B cell (primary cell): Measurements from ENCODE around the gene LPCAT1. TPM values are rescaled to one million over a fixed set of nuclear protein-coding genes. Genes with fewer than 3 reads are reported as not detected.

Experiments used
- ATAC-seq: fragments of 200-7000 bp; cut with Tn5 transposase; one replicate; pipeline ENCODE4 v1.10.0; 2021; ENCODE audit warnings: low read depth, mild to moderate bottlenecking, moderate number of reproducible peaks, moderate library complexity
- CTCF ChIA-PET: fragments of 350-600 bp; sonication (Branson Sonifier 250); formaldehyde crosslinking; loops from one replicate; lab custom pipeline; 2021; ENCODE audit warnings: antibody characterized with exemption, inconsistent platforms; lab: Charles Lee
- POLR2A ChIA-PET: fragments of 350-600 bp; sonication (Branson Sonifier 250); formaldehyde crosslinking; loops from one replicate; lab custom pipeline; 2021; ENCODE audit warnings: antibody characterized with exemption; lab: Charles Lee
- DNase-seq: peaks from one replicate; pipeline ENCODE4 v3.0.0; 2013
- H2AFZ ChIP-seq: 2 replicates; pipeline ENCODE4 v1.6.1; 2012; ENCODE audit warnings: mild to moderate bottlenecking, low read depth, low read length; ENCODE audit not compliant: insufficient read depth, poor library complexity, severe bottlenecking
- H3K27ac ChIP-seq, 2 donors: 1 replicate in 1 of 2; 2 replicates in 1 of 2; pipeline ENCODE4 v1.5.1; 2012 to 2013; ENCODE audit warnings: low read length in 2 of 2, mild to moderate bottlenecking in 2 of 2, moderate library complexity in 1 of 2
- H3K27me3 ChIP-seq, 4 experiments: fragments of 200-600 bp in 1 of 4; sonication (generic) in 1 of 4; replicated peaks in 1 of 4; 1 replicate in 2 of 4; 2 replicates in 2 of 4; pipeline versions ENCODE4 v1.6.1 to v1.7.0; 2013 to 2016; ENCODE audit warnings: low read length in 3 of 4, mild to moderate bottlenecking in 2 of 4, mixed read lengths in 1 of 4, moderate library complexity in 1 of 4; ENCODE audit not compliant: insufficient read depth in 4 of 4, control insufficient read depth in 3 of 4; ENCODE audit errors: control extremely low read depth in 1 of 4
- H3K36me3 ChIP-seq, 2 experiments: replicated peaks in 1 of 2; 1 replicate in 1 of 2; 2 replicates in 1 of 2; pipeline versions ENCODE4 v1.6.1 to v1.7.1; 2013; ENCODE audit warnings: low read length in 1 of 2; ENCODE audit not compliant: insufficient read depth in 2 of 2, control insufficient read depth in 1 of 2; ENCODE audit errors: control extremely low read depth in 1 of 2, extremely low read depth in 1 of 2
- H3K4me1 ChIP-seq, 2 donors: fragments of 200-600 bp in 1 of 2; sonication (generic) in 1 of 2; 1 replicate in 1 of 2; 2 replicates in 1 of 2; pipeline versions ENCODE4 v1.5.1 to v1.6.1; 2013 to 2017; ENCODE audit warnings: low read length in 2 of 2; ENCODE audit not compliant: control insufficient read depth in 2 of 2, insufficient read depth in 2 of 2
- H3K4me2 ChIP-seq: replicated peaks from 2 replicates; pipeline ENCODE3; 2012; ENCODE audit warnings: mild to moderate bottlenecking, low read depth, low read length; ENCODE audit not compliant: poor library complexity, severe bottlenecking
- H3K4me3 ChIP-seq, 5 experiments: fragments of 200-600 bp in 1 of 5; sonication (generic) in 1 of 5; 1 replicate in 3 of 5; 2 replicates in 2 of 5; pipeline versions ENCODE4 v1.5.1 to v1.7.0; 2011 to 2016; ENCODE audit warnings: low read length in 4 of 5, mild to moderate bottlenecking in 4 of 5, low read depth in 2 of 5, control low read depth in 1 of 5, moderate library complexity in 1 of 5; ENCODE audit not compliant: insufficient read depth in 1 of 5; ENCODE audit errors: control extremely low read depth in 1 of 5, extremely low read depth in 1 of 5
- H3K79me2 ChIP-seq: fragments of 200-600 bp; sonication (generic); one replicate; pipeline ENCODE4 v1.6.0; 2016; ENCODE audit warnings: low read length; ENCODE audit not compliant: control insufficient read depth, insufficient read depth
- H3K9ac ChIP-seq: fragments of 200-600 bp; sonication (generic); 2 replicates; pipeline ENCODE4 v1.6.1; 2017; ENCODE audit warnings: mild to moderate bottlenecking, low read length, moderate library complexity
- H3K9me3 ChIP-seq, 3 donors: one replicate each; pipeline versions ENCODE4 v1.6.1 to v1.7.1; 2013; ENCODE audit warnings: low read length in 2 of 3; ENCODE audit not compliant: control insufficient read depth in 2 of 3, insufficient read depth in 1 of 3; ENCODE audit errors: control extremely low read depth in 1 of 3
- H4K20me1 ChIP-seq: 2 replicates; pipeline ENCODE4 v1.6.0; 2012; ENCODE audit warnings: mild to moderate bottlenecking, low read length; ENCODE audit not compliant: insufficient read depth, control insufficient read depth, poor library complexity, severe bottlenecking
- H3K27ac Mint-ChIP-seq: one replicate; pipeline ENCODE4 v1.8.0; 2021; ENCODE audit warnings: mixed read lengths
- H3K27me3 Mint-ChIP-seq: one replicate; pipeline ENCODE4 v1.8.0; 2021; ENCODE audit warnings: mixed read lengths
- H3K4me1 Mint-ChIP-seq: one replicate; pipeline ENCODE4 v1.8.0; 2021; ENCODE audit warnings: mixed read lengths
- H3K4me3 Mint-ChIP-seq: one replicate; pipeline ENCODE4 v1.8.0; 2021; ENCODE audit warnings: mixed read lengths
- H3K9me3 Mint-ChIP-seq: one replicate; pipeline ENCODE4 v1.8.0; 2022; ENCODE audit warnings: mixed read lengths; ENCODE audit not compliant: insufficient read depth
- CTCF ChIP-seq: fragments of 200-600 bp; IDR thresholded peaks from one replicate; pipeline ENCODE4 v1.8.0; 2022; ENCODE audit warnings: antibody characterized with exemption, mild to moderate bottlenecking
- EZH2 ChIP-seq: IDR thresholded peaks from 2 replicates; pipeline ENCODE4 v1.6.1; 2012; ENCODE audit warnings: borderline replicate concordance, low read depth, mild to moderate bottlenecking, moderate library complexity, low read length; ENCODE audit not compliant: insufficient read depth, poor library complexity, severe bottlenecking
- WGBS: methylation state at CpG from one replicate; pipeline ENCODE4 v1.1.5; 2013; ENCODE audit warnings: missing lambda C conversion rate; ENCODE audit not compliant: insufficient coverage; 5-methylcytosine and 5-hydroxymethylcytosine counted together
- intact Hi-C: fragments of 100-400 bp; cut with micrococcal nuclease; formaldehyde crosslinking; loops from one replicate; pipeline ENCODE4 v1.10.0; 2022
- polyA plus RNA-seq: library from polyadenylated mRNA; depleted of rRNA; stranded (reverse); fragments of >200 nt; gene quantifications from 2 replicates; pipeline ENCODE4 v1.2.3, GENCODE V29; 2012
- total RNA-seq, 2 donors: library from RNA; stranded (reverse); fragments of 120-200 nt in 1 of 2; gene quantifications; 1 replicate in 1 of 2; 2 replicates in 1 of 2; pipeline versions ENCODE4 v1.2.3 to v1.2.4, GENCODE V29; 2013 to 2022

LPCAT1 gene
- total and polyA plus RNA-seq, 2 donors (not counting 1 experiment from before 2014, with no cell fraction given): 94.8 to 159 TPM

- Mint-ChIP-seq H3K9me3 (peaks cover 4% of the 10 kb centered on the region), H3K27me3 (peaks cover 59% of the 10 kb centered on the region), H3K4me3 (peak overlapping the region; percentile 77), H3K27ac (no peak overlapping the region), H3K4me1 (peaks cover 20% of the 10 kb centered on the region)
- no peaks in the 10 kb centered on the region for H3K79me2 ChIP-seq
- peaks cover 0 to 32% (median 3%) of the 10 kb centered on the region in 3 donors for H3K9me3 ChIP-seq
- no peaks in the 10 kb centered on the region for H4K20me1 ChIP-seq
- intact Hi-C loops: no loop called here
- POLR2A ChIA-PET: no interaction called here
- peak overlapping the region; percentile 51 for H2AFZ ChIP-seq
- CTCF ChIA-PET: no interaction called here
- peak overlapping the region; percentile 13 for H3K9ac ChIP-seq
- peak overlapping the region in 3 of 5 experiments; percentile 6 to 44 (median 37) for H3K4me3 ChIP-seq
- no peak overlapping the region for H3K27ac ChIP-seq
- H3K27me3 ChIP-seq: peaks cover 0 to 65% (median 24%) of the 10 kb centered on the region in 4 experiments
- DNase-seq (no peak), ATAC-seq (no peak)
- no peak for TF ChIP-seq CTCF
- no peak for TF ChIP-seq EZH2
- H3K4me2 ChIP-seq: peak overlapping the region; percentile 79
- H3K4me1 ChIP-seq: peaks cover 19 to 32% of the 10 kb centered on the region in 2 donors
- 17% methylated on average over 68 of the region's 68 CpGs for WGBS
- no peaks in the 10 kb centered on the region for H3K36me3 ChIP-seq
Observed at GRCh38 chr5:1444361-1445189, 79.2 kb downstream of the LPCAT1 start.

- no peak overlapping the region for H3K27ac Mint-ChIP-seq
- ChIA-PET CTCF (no interaction called here), POLR2A (no interaction called here)
- H3K4me1 ChIP-seq: peaks cover 19 to 32% of the 10 kb centered on the region in 2 donors
- H3K4me3 Mint-ChIP-seq: peak overlapping the region; percentile 77
- H3K9me3 Mint-ChIP-seq: peaks cover 4% of the 10 kb centered on the region
- H4K20me1 ChIP-seq: no peaks in the 10 kb centered on the region
- WGBS: 64% methylated on average over 15 of the region's 15 CpGs
- H3K4me3 ChIP-seq: no peak overlapping the region
- peak overlapping the region; percentile 13 for H3K9ac ChIP-seq
- ATAC-seq: no peak
- H3K4me1 Mint-ChIP-seq: peaks cover 20% of the 10 kb centered on the region
- TF ChIP-seq CTCF (no peak), EZH2 (no peak)
- DNase-seq: no peak
- H3K79me2 ChIP-seq: no peaks in the 10 kb centered on the region
- intact Hi-C loops: no loop called here
- H3K36me3 ChIP-seq: no peaks in the 10 kb centered on the region
- H3K27me3 Mint-ChIP-seq: peaks cover 56% of the 10 kb centered on the region
- peaks cover 0 to 34% (median 3%) of the 10 kb centered on the region in 3 donors for H3K9me3 ChIP-seq
- no peak overlapping the region for H3K27ac ChIP-seq
- H2AFZ ChIP-seq: no peak overlapping the region
- peaks cover 0 to 67% (median 24%) of the 10 kb centered on the region in 4 experiments for H3K27me3 ChIP-seq
- peak overlapping the region; percentile 79 for H3K4me2 ChIP-seq
Observed at GRCh38 chr5:1443991-1444360, 79.8 kb downstream of the LPCAT1 start.
